Trophoblast cell (in vitro differentiated cells and primary cell): ENCODE results near the gene MFAP1. TPM values are rescaled to one million over a fixed set of nuclear protein-coding genes. Genes with fewer than 3 reads are reported as not detected.

Experiments used
- DNase-seq, 2 donors: peaks; one replicate each; pipeline ENCODE4 v3.0.0-alpha.2; 2016
- H2AFZ ChIP-seq: 2 replicates; pipeline ENCODE4 v1.6.1; 2013; ENCODE audit warnings: low read length, moderate library complexity, mild to moderate bottlenecking; ENCODE audit not compliant: insufficient read depth, poor library complexity
- H2AK5ac ChIP-seq: 2 replicates; pipeline ENCODE4 v1.6.1; 2013; ENCODE audit warnings: mild to moderate bottlenecking, low read length
- H2BK120ac ChIP-seq: 2 replicates; pipeline ENCODE4 v1.6.1; 2013; ENCODE audit warnings: low read length, mild to moderate bottlenecking, moderate library complexity; ENCODE audit not compliant: insufficient read depth, poor library complexity
- H2BK12ac ChIP-seq: 2 replicates; pipeline ENCODE4 v1.6.1; 2013; ENCODE audit warnings: mild to moderate bottlenecking, low read length, moderate library complexity
- H2BK5ac ChIP-seq: 2 replicates; pipeline ENCODE4 v1.6.1; 2013; ENCODE audit warnings: low read length, low read depth, moderate library complexity, mild to moderate bottlenecking; ENCODE audit not compliant: poor library complexity
- H3K14ac ChIP-seq: 2 replicates; pipeline ENCODE4 v1.6.1; 2013; ENCODE audit warnings: mild to moderate bottlenecking, low read length
- H3K18ac ChIP-seq: 2 replicates; pipeline ENCODE4 v1.6.1; 2013; ENCODE audit warnings: mild to moderate bottlenecking, low read length
- H3K23ac ChIP-seq: 2 replicates; pipeline ENCODE4 v1.6.1; 2013; ENCODE audit warnings: low read length
- H3K27ac ChIP-seq: 2 replicates; pipeline ENCODE4 v1.5.1; 2013; ENCODE audit warnings: low read depth, mild to moderate bottlenecking, inconsistent platforms, low read length, moderate library complexity
- H3K27me3 ChIP-seq: 2 replicates; pipeline ENCODE4 v1.6.1; 2013; ENCODE audit warnings: inconsistent platforms, mild to moderate bottlenecking, low read length, moderate library complexity; ENCODE audit not compliant: insufficient read depth
- H3K36me3 ChIP-seq, 2 experiments: 1 replicate in 1 of 2; 2 replicates in 1 of 2; pipeline ENCODE4 v1.6.1; 2013; ENCODE audit warnings: low read length in 2 of 2, mild to moderate bottlenecking in 2 of 2, moderate library complexity in 1 of 2; ENCODE audit not compliant: insufficient read depth in 2 of 2, control insufficient read depth in 1 of 2
- H3K4ac ChIP-seq: 2 replicates; pipeline ENCODE4 v1.6.1; 2013; ENCODE audit warnings: low read depth, mild to moderate bottlenecking, low read length, moderate library complexity
- H3K4me1 ChIP-seq, 2 experiments: 1 replicate in 1 of 2; 2 replicates in 1 of 2; pipeline ENCODE4 v1.6.1; 2013; ENCODE audit warnings: low read length in 2 of 2, mild to moderate bottlenecking in 2 of 2, moderate library complexity in 1 of 2; ENCODE audit not compliant: insufficient read depth in 2 of 2, control insufficient read depth in 1 of 2
- H3K4me2 ChIP-seq: 2 replicates; pipeline ENCODE4 v1.6.1; 2013; ENCODE audit warnings: inconsistent platforms, mild to moderate bottlenecking, low read length, moderate library complexity
- H3K4me3 ChIP-seq: 2 replicates; pipeline ENCODE4 v1.5.1; 2013; ENCODE audit warnings: mild to moderate bottlenecking, low read depth, low read length, inconsistent platforms
- H3K79me1 ChIP-seq: one replicate; pipeline ENCODE4 v1.6.1; 2013; ENCODE audit warnings: low read length
- H3K79me2 ChIP-seq: 2 replicates; pipeline ENCODE4 v1.6.1; 2013; ENCODE audit warnings: low read length, mild to moderate bottlenecking; ENCODE audit not compliant: control insufficient read depth, insufficient read depth, poor library complexity
- H3K9ac ChIP-seq: 2 replicates; pipeline ENCODE4 v1.6.1; 2013; ENCODE audit warnings: mild to moderate bottlenecking, low read length
- H3K9me3 ChIP-seq: 2 replicates; pipeline ENCODE4 v1.6.1; 2013; ENCODE audit warnings: low read depth, mild to moderate bottlenecking, control low read depth, inconsistent platforms, low read length; ENCODE audit not compliant: insufficient read depth
- H4K12ac ChIP-seq: 2 replicates; pipeline ENCODE4 v1.6.1; 2013; ENCODE audit warnings: low read depth, mild to moderate bottlenecking, low read length, moderate library complexity
- H4K8ac ChIP-seq: 2 replicates; pipeline ENCODE4 v1.6.1; 2013; ENCODE audit warnings: low read depth, mild to moderate bottlenecking, low read length, moderate library complexity
- H4K91ac ChIP-seq: one replicate; pipeline ENCODE4 v1.6.1; 2013; ENCODE audit warnings: low read depth, mild to moderate bottlenecking, low read length, moderate library complexity
- WGBS: extraction: QIAGEN DNeasy Blood & Tissue Kit; methylation state at CpG from one replicate; pipeline ENCODE4 v1.1.7; 2013; ENCODE audit warnings: missing lambda C conversion rate; ENCODE audit not compliant: insufficient read length, insufficient coverage; ENCODE audit errors: extremely low coverage; 5-methylcytosine and 5-hydroxymethylcytosine counted together
- polyA plus RNA-seq: library from polyadenylated mRNA; stranded (reverse); fragments of 200-250 nt; gene quantifications from 2 replicates; pipeline ENCODE4 v1.2.3, GENCODE V29; 2013

The MFAP1 gene
- polyA plus RNA-seq = 37.8 and 39.4 TPM in 2 replicates

DNA sequence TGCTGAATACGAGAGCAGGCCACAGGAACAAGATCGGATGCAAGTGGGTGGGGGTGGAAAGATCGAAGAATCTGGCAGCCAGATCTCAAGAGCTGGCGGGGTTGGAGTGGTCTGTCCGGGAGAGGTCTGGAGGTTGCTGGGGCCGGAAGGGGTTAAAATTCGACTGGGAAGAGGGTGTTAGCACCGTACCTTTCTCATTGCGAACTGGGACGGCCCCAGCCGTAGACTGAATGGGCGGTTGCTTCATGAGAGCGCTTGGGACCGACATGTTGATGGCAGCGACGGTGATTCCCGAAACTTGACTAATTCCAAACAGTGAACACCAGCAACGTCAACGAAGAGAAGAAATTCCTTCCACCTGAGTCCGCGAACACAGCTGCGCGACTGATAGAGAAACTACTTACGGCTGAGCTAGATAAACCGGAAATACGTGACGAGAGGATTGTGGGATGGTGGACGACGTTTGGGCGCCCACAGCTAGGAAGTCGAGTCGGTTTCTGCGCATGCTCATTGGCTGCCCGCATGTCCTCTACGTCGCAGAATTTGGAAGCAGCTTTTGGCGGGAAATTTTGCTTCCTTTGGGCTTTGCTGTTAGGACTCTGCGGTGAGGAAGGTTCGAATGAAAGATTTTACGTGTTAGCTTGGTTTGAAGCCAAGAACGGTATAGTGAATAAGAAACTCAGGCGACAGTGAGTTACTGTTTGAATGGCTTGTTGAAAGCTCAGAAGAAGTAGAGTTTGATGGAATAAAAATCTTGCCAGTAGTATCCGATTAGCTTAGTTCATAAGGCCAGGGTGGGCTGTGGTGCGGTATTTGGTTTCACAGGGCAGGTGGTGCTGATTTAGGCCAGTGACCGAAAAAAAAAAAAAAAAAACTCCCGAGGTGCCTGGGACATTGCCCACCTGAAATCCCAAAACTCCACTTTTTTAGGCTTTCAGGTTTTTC is at the start of gene MFAP1:
Gene MFAP1, minus strand, starts transcription at position 389 of the 945 bp plus-strand sequence. Its CDS starts 121 bp downstream, at position 268.
- no peaks in the 10 kb centered on the region for H3K27me3 ChIP-seq
- H3K18ac ChIP-seq = peak within 1 kb of the TSS; percentile 48
- H2BK120ac ChIP-seq = peak within 1 kb of the TSS; percentile 35
- peak within 1 kb of the TSS; percentile 65 for H4K91ac ChIP-seq
- H3K9me3 ChIP-seq = no peaks in the 10 kb centered on the region
- peak within 1 kb of the TSS; percentile 49 for H2BK12ac ChIP-seq
- peak within 1 kb of the TSS; percentile 92 for H3K4me3 ChIP-seq
- peaks cover 5 to 9% of the 10 kb centered on the region in 2 experiments for H3K4me1 ChIP-seq
- peaks cover 9% of the 10 kb centered on the region for H3K79me1 ChIP-seq
- no peak within 1 kb of the TSS for H3K23ac ChIP-seq
- H2AK5ac ChIP-seq = no peak within 1 kb of the TSS
- DNase-seq = peak; percentile 99 to 100
- H3K79me2 ChIP-seq = peaks cover 7% of the 10 kb centered on the region
- peak within 1 kb of the TSS; percentile 71 for H3K4ac ChIP-seq
- peak within 1 kb of the TSS; percentile 96 for H3K9ac ChIP-seq
- peak within 1 kb of the TSS; percentile 67 for H3K4me2 ChIP-seq
- H2AFZ ChIP-seq = peak within 1 kb of the TSS; percentile 89
- H2BK5ac ChIP-seq = no peak within 1 kb of the TSS
- peaks cover 1 to 6% of the 10 kb centered on the region in 2 experiments for H3K36me3 ChIP-seq
- WGBS = no CpG with 5 or more reads among the region's 46 CpGs
- peak within 1 kb of the TSS; percentile 88 for H4K8ac ChIP-seq
- peak within 1 kb of the TSS; percentile 87 for H3K27ac ChIP-seq
- H3K14ac ChIP-seq = peak within 1 kb of the TSS; percentile 74
- peak within 1 kb of the TSS; percentile 79 for H4K12ac ChIP-seq

DNA sequence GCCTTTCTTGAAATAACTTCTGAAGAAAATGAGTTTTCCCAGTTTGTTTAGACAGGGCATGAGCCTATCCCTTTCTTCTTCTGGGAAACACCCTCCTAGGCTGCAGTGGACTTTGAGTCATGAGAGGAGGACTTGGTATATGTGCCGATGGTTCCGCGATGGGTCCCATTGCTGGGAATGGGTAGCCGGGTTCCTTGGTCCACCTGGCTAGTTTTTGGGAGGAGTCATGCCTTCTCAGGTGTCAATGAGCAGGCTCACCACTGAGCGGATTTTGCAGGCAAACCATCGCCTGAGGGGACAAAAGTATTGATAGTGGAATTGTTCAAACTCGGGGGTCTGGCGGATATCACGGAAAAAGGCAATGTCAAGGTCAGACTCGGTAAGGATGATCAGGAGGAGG is 49.2 kb upstream of the MFAP1 start:
- H4K91ac ChIP-seq = no peak overlapping the region
- no peak overlapping the region for H3K18ac ChIP-seq
- H3K9me3 ChIP-seq = no peaks in the 10 kb centered on the region
- no peak overlapping the region for H2BK12ac ChIP-seq
- no peak overlapping the region for H2BK120ac ChIP-seq
- H2BK5ac ChIP-seq = no peak overlapping the region
- no peaks in the 10 kb centered on the region for H3K27me3 ChIP-seq
- no peaks in the 10 kb centered on the region for H3K4me1 ChIP-seq
- peaks cover 6 to 11% of the 10 kb centered on the region in 2 experiments for H3K36me3 ChIP-seq
- H3K4me2 ChIP-seq = no peak overlapping the region
- H3K9ac ChIP-seq = no peak overlapping the region
- H3K4me3 ChIP-seq = no peak overlapping the region
- no CpG with 5 or more reads among the region's 10 CpGs for WGBS
- H4K8ac ChIP-seq = no peak overlapping the region
- H3K4ac ChIP-seq = no peak overlapping the region
- no peaks in the 10 kb centered on the region for H3K79me2 ChIP-seq
- no peak overlapping the region for H3K27ac ChIP-seq
- H4K12ac ChIP-seq = no peak overlapping the region
- H2AFZ ChIP-seq = no peak overlapping the region
- DNase-seq = no peak
- no peak overlapping the region for H3K14ac ChIP-seq
- no peaks in the 10 kb centered on the region for H3K79me1 ChIP-seq
- no peak overlapping the region for H2AK5ac ChIP-seq
- H3K23ac ChIP-seq = no peak overlapping the region

DNA sequence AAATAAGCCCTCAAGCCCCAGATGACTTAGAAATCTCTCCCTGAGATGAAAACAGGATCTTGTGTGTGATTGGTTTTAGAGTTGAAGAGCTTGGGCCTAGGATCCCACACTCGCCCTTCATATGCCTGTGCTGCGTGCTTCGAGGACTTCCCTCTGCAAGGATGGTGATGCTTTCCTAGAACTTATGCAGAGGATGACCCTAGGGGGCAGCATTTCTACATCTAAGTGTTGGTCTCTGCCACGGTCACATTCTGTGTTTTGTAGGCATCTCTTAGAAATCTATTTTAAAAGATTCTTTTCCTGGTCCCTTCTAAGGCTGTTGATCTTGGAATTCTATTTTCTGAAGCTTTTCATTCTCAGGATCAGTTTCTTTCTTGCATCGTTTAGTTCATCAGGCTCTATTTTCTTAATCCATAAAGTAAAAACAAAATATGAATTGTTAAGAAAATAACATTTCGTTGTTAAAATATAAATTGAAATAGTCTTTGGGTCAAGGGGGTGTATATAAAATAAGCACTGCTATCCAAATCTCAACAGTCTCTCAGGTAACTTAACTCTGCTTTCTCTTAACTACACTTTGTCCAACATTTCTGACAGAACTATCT is 48.0 kb upstream of the MFAP1 start:
- Histone ChIP-seq H4K8ac (no peak overlapping the region), H2AFZ (no peak overlapping the region), H3K9me3 (no peaks in the 10 kb centered on the region), H4K91ac (no peak overlapping the region), H3K9ac (no peak overlapping the region), H3K4me3 (no peak overlapping the region), H3K79me2 (no peaks in the 10 kb centered on the region), H2BK120ac (no peak overlapping the region), H4K12ac (no peak overlapping the region), H3K79me1 (no peaks in the 10 kb centered on the region), H3K4me1 (no peaks in the 10 kb centered on the region), H3K27me3 (no peaks in the 10 kb centered on the region), H3K4ac (no peak overlapping the region), H3K36me3 (peaks cover 6% of the 10 kb centered on the region in 2 experiments), H2AK5ac (no peak overlapping the region), H3K18ac (no peak overlapping the region), H2BK5ac (no peak overlapping the region), H3K23ac (no peak overlapping the region), H3K14ac (no peak overlapping the region), H3K27ac (no peak overlapping the region), H3K4me2 (no peak overlapping the region), H2BK12ac (no peak overlapping the region)
- peak; percentile 42 to 71 for DNase-seq
- no CpG with 5 or more reads among the region's 6 CpGs for WGBS

GRCh38 chr15:43871835-43872234 is 47.3 kb upstream of the MFAP1 start:
- no peaks in the 10 kb centered on the region for H3K9me3 ChIP-seq
- H2AK5ac ChIP-seq = no peak overlapping the region
- H3K27ac ChIP-seq = no peak overlapping the region
- no peak overlapping the region for H3K23ac ChIP-seq
- no peak overlapping the region for H2BK12ac ChIP-seq
- H3K9ac ChIP-seq = no peak overlapping the region
- no peak overlapping the region for H3K4ac ChIP-seq
- no peak overlapping the region for H3K14ac ChIP-seq
- WGBS = no CpG with 5 or more reads among the region's 2 CpGs
- no peak overlapping the region for H4K8ac ChIP-seq
- H2BK120ac ChIP-seq = no peak overlapping the region
- no peak overlapping the region for H2BK5ac ChIP-seq
- H3K4me1 ChIP-seq = no peaks in the 10 kb centered on the region
- no peak overlapping the region for H3K18ac ChIP-seq
- DNase-seq = no peak
- H3K4me3 ChIP-seq = no peak overlapping the region
- H4K12ac ChIP-seq = no peak overlapping the region
- no peaks in the 10 kb centered on the region for H3K79me2 ChIP-seq
- H3K79me1 ChIP-seq = no peaks in the 10 kb centered on the region
- no peak overlapping the region for H4K91ac ChIP-seq
- H2AFZ ChIP-seq = no peak overlapping the region
- no peak overlapping the region for H3K4me2 ChIP-seq
- H3K36me3 ChIP-seq = peaks cover 6% of the 10 kb centered on the region in 2 experiments
- no peaks in the 10 kb centered on the region for H3K27me3 ChIP-seq
